ENCODE measurements around the gene RAD18. TPM values are rescaled to one million over a fixed set of nuclear protein-coding genes. Genes with fewer than 3 reads are reported as not detected.
A peak's percentile ranks its signal among the peaks of the same experiment; 100 is the strongest.

The RAD18 gene
- total RNA-seq, 1 donor from 2014 or later: 24.0 TPM

DNA sequence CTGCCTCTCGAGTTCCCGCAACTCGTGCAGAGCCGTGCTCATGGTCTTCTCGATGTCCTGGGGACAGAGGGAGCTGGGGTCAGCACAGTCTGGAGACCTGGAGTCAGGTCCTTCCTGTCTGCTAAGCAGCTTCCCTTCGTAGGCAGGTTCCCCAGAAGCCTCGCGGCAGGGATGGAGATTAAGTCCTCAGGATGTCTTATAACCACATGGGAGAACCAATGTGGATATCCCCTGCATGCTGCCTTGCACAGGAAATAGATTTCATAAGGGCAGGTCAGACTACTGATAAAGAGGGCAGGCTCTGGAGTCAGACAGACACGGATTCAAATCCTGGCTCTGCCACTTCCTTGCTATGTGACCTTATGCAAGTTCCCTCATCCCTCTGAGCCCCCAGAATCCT lies 22.6 kb upstream of the RAD18 start:
- DNase-seq: no peak

GRCh38 chr3:8985411-8985831 lies 22.1 kb upstream of the RAD18 start:
- no peak for DNase-seq

DNA sequence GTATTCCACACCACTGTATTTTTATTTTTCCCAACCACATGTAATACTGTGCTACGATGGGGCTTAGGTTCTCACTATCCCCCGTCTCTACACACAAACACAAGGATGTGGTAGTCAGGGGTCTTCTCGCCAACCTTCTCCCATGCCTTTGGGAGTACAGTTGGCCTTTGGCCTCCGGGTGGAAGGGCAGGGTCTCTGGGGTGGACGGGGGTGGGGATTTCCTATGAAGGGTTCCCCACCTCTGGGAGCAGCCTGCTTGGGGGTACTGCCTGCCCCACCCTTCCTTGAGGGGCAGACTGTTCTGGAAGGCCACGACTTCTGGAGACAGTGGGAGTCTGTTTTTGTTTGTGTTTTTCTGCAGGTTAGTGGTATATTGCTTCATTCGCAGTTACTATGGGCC lies 21.3 kb upstream of the RAD18 start:
- no peak for DNase-seq

- no peak for DNase-seq
Observed at GRCh38 chr3:8984081-8984480, 20.8 kb upstream of the RAD18 start.

GRCh38 chr3:8983591-8983990 lies 20.3 kb upstream of the RAD18 start:
- no peak for DNase-seq

- DNase-seq: no peak
Observed at GRCh38 chr3:8983026-8983425, 19.8 kb upstream of the RAD18 start.

DNA sequence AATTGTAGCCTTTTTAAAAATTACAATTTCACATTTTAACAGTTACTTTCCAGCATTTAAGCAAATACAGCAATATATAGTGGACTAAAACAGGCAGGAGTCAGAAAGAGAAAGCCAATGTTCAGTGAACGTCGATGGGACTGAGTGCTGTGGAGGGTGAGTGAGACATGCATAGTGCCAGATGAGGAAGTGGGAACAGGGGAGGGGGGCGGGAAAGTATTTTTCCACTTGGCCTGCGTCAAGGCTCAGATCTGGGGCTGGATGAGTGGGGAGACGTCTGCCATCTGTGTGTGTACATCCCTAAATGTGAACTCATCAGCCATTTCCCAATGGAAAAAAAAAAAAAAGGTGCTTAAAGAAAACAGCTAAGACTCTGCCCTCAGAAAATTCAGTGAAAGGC lies 19.2 kb upstream of the RAD18 start:
- DNase-seq: peak; percentile 38

DNA sequence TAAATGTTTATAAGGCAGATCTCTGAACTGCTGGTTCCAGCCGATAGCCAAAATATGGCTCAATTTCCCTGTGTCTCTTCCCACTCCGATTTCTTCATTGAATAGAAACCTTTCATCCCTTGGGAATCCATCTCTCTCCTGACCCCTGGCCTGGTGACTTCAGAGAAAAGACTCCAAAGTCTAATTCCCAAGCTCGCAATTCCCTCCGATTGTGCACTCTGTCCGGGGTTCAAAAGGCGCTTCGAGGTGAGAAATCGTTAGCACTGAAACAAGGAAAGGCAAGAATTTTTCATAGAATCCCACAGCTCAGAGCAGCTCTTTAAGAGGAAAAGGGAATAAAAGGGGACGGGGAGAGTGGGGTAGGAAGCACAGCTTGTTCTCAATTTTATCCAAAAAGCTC lies 18.4 kb upstream of the RAD18 start:
- DNase-seq: no peak

GRCh38 chr3:8981296-8981695 lies 18.0 kb upstream of the RAD18 start:
- DNase-seq: no peak

DNA sequence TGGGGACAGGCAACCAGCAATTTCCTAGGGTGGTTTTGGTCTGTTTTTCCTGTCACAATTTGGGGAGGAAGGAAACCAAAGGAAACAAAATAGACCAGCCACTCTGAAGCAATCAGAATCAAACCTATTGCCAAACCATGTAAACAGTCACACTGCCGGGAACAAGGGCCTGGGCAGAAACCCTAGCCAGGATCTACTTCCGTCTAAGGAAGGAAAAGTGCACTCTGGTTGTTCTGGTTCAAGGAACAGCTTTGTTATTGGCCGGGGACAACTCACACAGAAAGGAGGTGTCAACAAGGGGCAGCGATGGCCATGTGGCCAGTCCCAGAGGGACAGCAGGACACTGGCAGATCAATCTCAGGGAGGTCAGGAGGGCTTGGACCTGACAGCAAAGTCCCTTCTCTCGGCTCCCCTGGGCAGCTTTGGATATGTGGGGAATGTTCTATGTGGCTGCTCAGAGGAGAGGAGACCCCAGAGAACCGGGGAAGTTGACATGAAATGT lies 17.5 kb upstream of the RAD18 start:
- DNase-seq: no peak

DNA sequence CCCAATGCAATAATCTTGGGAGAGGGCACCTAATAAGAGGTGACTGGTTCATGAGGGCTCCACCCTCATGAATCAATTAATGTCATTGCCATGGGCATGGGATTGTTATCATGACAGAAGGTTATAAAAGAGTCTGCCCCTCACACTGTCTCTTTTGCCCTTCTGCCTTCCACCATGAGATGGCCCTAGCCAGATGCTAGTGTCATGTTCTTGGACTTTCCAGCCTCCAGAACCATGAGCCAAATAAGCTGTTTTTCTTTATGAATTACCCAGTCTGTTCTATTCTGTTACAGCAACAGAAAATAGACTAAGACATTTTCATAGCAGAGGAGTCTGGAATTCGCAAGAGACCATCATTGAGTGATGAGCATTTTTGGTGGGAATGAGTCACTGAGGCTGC lies 16.0 kb upstream of the RAD18 start:
- no peak for DNase-seq

DNA sequence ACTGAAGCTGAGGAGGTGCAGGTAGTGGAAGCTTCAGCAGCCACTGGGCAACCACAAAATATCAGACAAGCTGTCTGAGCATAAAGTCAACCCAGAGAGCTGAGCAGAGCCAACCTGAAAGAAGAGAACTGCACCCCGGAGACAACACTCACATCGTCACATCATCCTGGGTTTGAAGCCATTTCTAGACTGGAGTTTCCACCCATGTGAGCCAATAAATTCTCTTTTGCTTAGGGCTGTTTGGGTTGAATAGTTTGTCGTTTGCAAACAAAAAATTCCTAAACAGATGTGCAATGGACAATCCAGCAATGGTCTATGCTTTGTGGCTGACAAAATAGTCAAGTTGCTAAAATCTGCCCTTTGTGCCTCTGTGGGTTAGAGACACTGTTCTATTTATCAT lies 15.3 kb upstream of the RAD18 start:
- DNase-seq: no peak

- no peak for DNase-seq
Observed at GRCh38 chr3:8976540-8977182, 13.4 kb upstream of the RAD18 start.

GRCh38 chr3:8975081-8976020 lies 12.1 kb upstream of the RAD18 start:
- no peak for DNase-seq

DNA sequence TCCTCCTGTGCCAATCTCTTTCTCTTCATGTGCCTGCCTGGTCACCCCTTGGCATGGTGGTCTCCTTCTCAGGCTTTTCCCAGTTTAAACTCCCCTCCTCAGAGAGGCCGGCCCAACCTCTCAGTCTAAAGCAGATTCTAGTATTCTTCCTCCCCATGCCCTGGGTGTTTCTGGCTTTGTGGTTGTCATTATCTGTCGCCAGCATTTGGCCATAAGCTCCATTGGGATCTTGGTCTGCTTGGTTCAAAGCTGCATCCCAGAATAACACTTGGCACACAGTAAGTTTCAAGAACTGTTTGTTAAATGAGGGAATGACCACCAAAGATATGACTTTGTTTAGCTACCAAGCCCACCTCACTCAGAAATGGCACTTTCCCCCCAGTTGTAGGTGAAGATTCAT lies 11.2 kb upstream of the RAD18 start:
- DNase-seq: no peak

DNA sequence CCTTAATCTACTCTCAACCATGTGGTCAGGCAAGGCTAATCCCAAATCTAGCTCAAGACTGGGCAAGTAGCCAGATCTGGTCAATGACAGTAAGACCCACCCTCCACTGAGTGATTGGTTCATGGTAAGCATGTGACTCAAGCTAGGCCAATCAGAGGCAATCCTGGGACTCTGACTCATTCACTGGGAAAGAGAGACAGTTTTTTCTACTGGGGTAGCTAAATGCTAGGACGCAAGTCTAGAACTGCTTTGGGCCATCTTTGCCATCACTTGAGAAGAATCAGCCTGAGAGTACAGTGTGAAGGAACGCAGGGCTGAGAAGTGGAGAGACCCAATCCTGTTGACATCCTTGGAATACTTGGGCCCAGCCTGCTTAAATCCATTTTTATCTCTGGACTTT lies 9.4 kb upstream of the RAD18 start:
- DNase-seq: no peak

DNA sequence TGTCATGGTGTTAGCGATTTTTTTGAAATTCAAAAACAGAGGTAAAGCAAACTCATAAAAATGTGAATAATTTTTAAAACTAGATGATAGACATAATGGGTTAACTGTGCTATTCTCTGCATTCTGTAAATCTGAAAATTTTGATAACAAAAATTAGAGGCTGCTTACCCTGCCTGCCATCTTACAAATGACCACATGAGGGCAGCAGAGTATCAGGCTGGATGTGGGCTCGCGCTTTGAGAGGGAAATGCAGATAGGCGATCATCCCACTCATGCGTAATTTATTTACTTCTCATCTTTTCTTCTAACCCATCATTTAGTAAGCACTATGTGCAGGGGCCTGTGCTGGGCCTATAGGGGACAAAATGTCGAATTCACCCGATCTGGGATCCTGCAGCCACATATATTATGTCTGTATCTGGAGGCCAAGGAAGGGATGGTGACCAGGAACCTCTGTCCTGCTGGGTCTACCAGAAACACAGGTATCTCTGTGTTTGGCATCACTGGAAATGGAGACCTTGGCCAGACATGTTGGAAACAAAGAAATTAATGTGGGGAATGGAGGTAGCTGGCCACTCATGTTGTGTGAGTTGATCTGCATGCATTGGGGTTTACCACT lies 7.8 kb upstream of the RAD18 start:
- peak; percentile 37 for DNase-seq

DNA sequence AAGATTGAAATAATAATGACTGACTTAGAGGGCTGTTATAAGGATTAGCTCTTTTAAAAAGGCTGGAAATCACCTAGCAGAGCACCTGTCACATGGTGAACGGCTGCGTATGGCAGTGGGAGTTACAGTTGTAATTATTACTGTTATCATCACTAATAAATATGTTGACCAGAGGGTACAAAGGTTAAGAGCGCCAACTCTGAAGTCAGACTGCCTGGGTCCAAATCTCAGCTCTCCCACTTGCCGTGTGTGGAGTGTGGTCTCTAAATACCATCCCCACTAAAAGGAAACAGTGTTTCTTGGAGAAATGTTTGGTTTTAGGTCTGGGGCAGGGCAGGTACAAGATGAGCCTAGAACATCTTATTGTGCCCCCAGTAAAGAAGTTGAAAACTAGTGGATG lies 6.0 kb upstream of the RAD18 start:
- DNase-seq: no peak

GRCh38 chr3:8968375-8968882 lies 5.2 kb upstream of the RAD18 start:
- DNase-seq: no peak

- no peak for DNase-seq
Observed at GRCh38 chr3:8967553-8967952, 4.3 kb upstream of the RAD18 start.

DNA sequence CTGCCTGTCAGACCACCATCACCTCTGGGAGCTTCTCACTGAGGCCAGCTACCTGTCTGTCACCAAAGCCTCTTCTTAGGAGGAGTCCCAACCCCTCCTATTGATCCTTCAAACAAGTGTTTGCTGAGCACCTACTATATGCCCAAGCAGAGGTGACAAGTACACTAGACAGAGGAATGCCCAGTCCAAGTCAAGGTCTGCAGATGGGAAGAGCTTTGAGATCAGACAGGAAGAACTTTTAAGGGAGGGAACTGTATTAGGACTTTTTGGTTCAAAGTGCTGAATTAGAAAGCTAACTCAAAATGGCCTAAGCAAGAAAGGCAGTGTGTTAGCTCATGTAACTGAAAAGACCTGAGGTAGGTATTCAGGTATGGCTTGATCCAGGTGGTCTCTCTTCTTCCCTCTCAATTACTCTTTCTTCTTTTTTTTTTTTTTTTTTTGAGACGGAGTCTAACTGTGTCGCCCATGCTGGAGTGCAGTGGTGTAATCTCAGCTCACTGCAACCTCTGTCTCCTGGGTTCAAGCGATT lies 3.6 kb upstream of the RAD18 start:
- DNase-seq: no peak

- DNase-seq: no peak
Observed at GRCh38 chr3:8966150-8966819, 3.0 kb upstream of the RAD18 start.

Measured in occipital lobe (tissue), 2 donors.